Stimulated activated CD4-positive, alpha-beta T cell treated with anti-CD3 and anti-CD28 coated beads, Interleukin-4, amount 100 ng/mL, for 4 hours (primary cell): ENCODE data around the gene SCTR.

Source experiments
- DNase-seq, 2 experiments: peaks; one replicate each; pipeline ENCODE4 v3.0.0-alpha.2; 2020

Gene SCTR

DNA sequence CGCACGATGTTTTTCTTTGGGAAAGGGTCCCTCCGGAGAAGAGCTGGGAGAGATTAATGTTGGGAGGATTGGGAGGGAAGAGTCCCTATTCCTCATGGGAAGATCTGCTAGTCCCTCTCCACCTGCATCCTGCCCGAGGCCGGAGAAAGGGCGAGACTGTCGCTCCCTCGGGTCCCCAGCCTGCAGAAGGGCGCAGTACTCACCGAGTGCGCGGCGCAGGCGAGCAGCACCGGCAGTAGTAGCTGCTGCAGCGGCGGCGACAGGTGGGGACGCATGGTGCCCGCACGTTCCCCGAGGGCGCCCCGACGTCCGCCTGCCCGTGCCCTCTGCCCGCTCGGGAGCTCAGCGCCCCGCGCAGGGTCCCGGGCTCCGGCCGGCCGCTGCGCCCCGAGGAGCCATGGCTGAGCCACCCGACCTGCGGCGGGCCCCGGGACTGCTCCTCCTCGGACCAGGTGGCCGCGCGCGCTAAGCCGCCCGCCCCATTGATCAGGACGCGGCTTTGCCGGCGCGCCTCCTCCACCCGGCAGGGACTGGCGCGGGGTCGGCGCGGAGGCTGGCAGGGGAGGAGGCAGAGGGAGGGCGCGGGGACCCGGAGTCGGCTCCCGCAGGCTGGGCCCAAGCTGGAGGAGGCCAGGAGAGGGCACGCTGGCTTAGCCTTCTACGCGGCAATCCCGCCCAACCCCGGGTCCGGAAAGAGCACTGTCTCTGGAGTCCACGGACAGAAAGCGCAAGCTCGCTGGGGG lies at the start of gene SCTR:
Gene SCTR (minus strand): TSS at position 532 of the 743 bp plus-strand sequence. CDS start 257 bp downstream, at position 275.
- DNase-seq = no peak

DNA sequence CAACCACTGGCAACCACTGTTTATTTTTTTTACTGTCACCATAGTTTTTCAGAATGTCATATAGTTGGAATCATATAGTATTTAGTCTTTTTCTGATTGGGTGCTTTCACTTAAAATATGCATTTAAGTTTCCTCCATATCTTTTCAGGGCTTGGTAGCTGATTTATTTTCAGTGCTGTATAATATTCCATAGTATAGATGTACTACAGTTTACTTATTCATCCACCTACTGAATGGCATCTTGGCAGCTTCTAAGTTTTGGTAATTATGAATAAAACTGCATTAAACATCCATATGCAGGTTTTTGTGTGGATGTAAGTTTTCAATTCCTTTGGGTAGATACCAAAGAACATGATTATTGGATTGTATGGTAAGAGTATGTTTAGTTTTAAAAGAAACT lies 43.0 kb upstream of the SCTR start:
- no peak for DNase-seq

DNA sequence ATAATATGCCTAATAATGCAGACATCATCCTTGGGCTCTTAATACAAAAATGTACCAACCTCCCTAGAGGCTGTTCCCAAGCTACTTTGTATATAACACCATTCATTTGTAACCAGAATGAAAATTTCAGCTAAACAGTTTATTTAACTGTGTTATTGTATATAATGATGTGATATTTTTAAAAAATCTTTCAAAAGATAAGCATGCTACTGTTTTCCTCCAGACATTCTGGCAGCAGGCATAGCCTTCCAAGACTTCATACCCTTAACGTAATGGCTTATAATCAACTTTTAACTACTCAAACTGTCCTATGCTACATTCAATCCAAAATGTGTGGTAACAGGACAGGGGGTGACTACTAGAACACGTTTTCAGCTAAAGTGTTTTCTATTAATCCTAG lies 41.2 kb upstream of the SCTR start:
- DNase-seq = no peak

DNA sequence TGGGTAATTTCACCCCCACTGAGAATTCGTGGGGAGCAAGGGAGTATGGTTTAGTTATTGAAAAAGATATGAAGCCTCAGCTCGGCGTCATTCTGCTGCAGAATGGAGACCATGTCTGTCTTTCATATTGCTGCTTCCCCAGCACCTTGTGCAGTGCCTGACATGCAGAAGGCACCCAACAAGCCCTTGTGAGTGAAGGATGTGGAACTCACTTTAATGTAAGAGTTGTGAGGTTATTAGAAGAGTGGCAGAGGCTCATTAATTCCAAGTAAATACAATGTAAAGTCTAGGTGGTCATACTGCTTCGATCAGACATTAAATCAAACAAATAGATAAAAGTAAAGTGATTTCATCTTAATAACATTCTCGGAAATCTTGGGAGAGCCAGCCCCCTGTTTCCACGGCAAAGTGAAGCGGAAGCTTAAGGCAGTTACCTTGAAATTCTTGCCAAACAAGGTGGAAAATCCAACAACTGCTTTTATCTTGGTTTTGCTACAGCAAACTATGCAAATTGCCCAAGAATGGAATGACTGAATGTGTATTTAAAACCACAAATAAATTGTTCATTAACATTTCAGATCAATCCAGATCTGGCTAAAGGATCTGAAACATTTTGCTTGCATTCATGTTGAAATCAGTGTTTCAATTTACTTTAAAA lies 29.5 kb upstream of the SCTR start:
- no peak for DNase-seq

DNA sequence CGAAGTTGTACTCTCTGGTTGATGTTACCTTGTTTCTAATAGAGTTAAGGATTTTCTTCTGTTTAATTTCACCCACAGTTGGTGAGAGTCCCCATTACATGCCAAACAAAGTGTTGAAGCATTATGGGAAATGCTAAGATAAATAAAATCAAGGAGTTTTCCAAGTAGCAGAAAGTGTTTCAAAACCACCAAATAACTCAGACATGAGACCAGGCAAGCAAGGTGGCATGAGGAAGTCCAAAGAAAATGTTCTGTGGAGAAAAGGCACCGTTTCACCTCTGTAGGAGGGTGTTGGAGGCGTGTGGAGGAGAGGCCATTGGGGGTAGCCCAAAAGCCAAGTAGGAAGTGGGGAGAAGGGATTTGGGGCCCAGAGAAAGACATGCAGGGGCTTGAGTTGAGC lies 28.6 kb upstream of the SCTR start:
- DNase-seq = no peak

DNA sequence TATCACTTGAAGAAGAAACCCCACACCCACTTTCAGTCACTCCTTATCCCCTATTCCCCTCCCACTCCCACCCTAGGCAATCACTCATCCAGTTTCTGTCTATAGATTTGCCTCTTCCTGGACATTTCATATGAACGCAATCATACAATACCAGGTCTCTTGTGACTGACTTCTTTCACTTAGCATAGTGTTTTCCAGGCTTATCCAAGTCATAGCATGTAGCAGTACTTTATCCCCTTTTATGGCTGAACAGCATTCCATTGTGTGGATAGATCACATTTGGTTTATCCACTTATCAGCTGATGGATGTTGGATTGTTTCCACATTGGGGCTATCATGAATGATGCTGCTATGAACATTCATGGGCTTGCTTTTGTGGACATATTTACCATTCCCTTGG lies 26.6 kb upstream of the SCTR start:
- DNase-seq = no peak

DNA sequence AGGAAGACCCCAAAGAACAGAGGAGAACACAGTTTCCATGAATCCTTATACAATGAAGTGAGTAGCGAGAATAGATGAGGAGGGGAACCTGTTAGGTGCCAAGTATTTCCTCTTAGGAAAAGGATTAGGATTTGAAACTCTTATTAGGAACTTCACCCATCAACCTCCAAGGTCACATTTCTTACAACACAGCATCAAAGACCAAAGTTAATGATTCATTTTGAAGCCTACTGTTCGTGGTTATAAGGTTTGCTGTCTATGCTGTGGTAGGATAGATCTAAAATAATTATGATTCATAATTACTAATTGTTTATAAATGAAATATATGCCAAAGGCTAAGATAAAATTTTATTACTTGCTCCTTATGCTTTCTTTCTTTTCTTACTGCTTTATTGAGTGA lies 26.1 kb upstream of the SCTR start:
- no peak for DNase-seq

DNA sequence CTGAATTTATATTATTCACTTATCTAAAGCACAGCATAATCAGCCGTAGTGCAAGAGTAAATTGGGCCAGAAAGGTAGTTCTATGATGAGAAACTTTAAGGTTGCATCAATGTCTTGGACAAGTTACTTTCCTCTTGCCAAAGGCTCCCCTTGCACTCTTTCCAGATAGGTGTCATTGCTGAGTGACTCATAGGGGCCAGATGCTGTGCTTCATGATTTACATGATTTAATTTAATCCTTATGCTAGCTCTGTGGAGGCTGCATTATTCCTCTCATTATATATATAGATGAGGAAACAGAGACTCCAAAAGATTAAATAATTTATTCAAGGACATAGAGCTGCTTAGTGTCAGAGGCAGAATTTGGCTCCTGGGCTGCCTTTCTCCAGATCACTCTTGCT lies 25.0 kb upstream of the SCTR start:
- DNase-seq = no peak

DNA sequence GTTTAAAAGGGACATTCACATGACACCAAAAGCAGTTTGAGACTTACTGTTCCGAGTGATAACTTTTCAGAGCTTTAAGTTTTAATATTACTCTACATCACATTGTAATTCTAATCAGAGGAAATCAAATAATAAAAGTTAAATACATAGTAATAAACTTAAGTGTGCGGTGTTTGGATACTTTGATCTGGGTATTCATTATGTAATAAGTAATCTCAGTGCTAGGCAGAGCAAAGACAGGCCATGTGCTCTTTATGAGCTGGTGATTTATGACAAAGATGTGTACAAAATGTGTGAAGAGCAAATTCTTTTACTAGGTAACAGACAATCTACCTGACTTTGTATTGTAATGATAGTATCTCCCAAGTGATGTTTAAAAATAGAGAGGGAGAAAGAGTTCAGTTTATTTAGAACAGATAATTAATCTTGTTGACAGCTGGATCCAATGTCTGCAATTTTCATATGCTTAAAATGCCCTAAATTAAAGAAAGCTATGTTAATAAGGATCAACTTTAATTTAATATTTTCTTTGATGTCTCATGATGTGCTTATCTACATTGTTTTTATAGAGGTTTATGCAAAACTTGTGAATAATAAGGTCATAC lies 24.3 kb upstream of the SCTR start:
- no peak for DNase-seq

DNA sequence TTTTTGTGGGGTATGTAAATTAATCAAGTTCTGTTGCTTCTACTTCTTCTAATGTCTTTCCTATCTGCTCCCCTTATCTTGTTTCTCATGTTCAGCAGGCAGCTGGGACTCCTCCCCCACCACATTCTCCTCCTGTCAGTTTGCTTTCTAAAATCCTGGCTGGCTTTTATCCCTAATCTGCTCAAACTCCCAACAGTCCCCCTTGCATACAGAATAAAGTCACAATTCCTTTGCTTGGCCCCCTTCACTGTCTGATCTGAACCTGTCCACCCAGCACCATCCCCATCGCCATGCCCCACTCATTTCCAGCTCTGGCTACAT lies 22.1 kb upstream of the SCTR start:
- DNase-seq = no peak

DNA sequence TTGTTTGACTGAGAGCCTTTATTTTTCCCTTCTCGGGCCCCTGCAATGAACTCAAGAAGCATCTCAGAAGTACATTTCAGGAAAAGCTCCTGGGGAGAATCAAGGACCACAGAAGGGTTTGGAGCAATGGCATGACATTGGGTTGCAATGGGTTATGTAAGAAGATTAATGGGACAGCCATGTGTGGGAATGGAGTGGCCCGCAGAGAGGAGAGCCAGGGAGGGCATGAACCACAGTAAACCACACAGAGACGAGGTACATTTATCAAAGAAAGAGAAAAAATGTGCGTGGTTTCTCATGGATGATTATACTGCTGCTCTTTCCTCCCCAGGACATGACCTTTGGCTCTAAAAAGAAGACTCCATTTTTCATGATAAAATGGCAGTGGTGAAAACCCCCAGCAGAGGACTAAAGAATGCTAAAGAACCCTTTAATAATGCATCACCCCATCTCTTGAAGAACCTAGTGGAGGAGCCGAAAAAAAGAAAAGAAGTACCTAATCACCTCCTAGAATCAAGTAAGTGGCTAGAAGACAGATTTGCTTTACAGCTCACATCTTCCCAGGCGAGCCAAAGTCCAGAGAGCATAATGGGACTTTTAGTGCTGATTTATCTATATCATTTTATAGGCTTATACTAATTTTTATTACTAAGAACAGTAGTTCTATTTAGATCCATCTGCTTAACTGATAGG lies 21.6 kb upstream of the SCTR start:
- no peak for DNase-seq

DNA sequence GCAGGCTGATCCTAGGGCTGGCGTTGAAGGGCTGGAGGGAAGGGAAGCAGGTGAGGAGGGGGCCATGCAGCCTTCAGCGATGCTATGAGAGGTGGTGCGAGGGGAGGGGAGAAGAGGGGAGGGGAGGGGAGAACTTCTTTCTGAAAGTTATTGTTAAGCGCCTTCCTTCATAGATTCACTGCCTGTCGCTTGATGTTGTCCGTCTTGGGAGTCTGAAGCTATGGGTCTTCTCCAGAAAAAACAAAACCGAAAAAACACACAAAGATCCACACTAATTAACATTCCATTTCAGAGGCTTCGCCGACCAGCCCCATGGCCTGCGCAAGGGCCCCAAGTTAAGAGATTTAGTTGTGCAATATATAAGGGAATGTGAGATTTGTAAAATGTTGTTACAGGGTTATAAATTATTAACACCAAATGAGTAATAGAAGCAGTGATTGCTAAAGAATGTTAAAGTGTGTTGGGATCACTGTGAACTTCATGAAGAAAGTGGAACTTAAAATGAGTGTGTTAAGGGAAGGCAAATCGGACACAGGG lies 20.7 kb upstream of the SCTR start:
- DNase-seq = no peak

DNA sequence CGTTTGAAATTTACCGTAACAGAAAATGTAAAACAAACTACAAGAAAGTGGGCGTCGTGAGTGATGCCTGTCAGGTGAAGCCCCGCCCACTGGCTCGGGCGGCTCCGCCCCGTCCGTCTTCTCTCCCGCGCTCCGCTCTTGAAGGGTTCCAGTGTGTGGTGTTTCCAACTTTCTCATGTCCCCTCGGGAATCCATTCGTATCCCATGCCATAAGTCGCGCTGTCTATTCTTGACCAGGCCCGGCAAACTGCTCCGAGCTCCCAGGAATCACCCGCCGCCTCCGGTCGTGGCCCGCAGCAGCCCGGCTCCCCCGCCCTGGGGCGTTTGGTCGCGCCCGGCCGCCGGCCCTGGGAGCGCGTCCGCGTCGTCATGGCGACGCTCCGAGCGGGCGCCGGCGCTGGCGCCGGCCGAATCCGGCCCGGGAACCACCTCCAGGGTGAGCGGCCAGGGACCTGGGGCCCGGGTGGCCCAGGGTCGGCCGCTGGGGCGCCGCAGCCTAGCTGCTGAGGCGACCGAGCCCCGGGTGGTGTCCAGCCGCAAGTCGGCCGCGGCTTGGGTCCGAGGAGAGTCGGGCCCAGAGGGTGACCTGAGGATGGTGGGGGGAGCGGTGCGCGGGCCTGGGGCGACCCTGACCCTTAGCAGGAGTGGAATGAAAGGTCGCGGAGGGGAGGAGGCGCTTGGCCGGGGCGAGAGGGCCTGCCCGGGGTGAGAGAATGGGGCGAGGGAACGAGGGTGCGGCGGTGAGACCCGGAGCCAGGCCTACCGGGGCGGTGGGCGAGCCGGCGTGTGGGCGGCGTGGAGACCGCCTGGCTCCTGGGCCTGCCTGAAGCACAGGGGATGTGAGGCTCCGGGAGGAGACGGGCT lies 20.0 kb upstream of the SCTR start, which contains the start of gene CFAP221:
Gene CFAP221 (plus strand): TSS at position 375 of the 864 bp plus-strand sequence. CDS start 1,683 bp downstream, outside the sequence.
- DNase-seq = peak; percentile 22 to 38

DNA sequence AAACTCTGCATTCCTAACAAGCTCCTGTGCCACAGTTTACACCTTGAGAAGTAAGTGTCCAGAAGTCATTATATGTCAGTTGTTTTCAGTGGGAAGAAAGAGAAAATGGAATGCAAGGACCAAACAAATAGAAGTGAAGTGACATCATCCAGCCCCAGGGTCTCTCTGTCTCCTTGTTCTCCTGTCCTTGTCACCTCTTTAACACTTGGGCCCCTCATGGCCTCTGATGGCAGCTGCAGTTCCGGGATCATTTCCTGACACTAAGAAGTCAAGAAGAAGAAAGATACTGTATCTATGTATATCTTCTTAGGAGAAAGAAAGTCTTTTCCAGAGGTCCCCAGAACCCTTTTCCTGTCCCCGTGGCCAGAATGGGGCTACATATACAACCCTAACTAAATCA lies 17.2 kb upstream of the SCTR start:
- DNase-seq = no peak

DNA sequence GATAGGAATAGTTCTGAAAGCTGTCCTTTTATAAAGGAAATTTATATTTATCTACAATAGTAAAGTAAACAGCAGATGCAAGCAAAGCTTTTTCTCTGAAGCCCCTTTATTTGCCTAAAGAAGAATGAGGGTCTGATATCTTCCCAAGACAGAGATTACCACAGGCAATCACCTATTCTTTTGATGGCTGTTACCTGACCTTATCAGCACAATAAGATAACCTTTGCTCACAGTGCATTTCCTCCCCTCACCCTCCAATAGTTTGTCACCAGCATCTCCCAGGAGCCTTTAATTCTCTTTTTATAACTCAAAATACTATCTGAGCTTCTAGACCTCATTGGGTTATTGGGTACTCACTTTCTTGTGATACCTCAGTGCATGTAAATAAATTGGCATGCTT lies 13.5 kb upstream of the SCTR start:
- no peak for DNase-seq

DNA sequence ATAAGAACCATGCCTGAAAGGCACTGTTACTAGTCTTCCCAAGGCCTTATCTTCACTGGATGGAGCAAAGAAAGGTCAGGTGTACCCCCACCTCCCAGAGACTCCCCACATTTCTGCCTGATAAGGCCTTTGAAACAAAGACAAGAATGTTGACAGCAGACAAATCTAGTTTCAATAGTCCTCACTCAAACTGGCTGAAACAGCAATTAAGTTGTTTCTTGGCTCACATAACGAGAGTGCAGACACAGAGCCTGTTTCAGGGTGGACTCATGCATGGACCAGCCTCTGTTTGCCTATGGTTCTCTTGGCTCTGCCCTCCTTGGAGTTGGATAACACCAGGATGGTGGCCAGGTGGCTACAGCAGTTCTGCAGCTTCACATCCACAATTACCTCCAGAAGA lies 12.4 kb upstream of the SCTR start:
- DNase-seq = no peak

DNA sequence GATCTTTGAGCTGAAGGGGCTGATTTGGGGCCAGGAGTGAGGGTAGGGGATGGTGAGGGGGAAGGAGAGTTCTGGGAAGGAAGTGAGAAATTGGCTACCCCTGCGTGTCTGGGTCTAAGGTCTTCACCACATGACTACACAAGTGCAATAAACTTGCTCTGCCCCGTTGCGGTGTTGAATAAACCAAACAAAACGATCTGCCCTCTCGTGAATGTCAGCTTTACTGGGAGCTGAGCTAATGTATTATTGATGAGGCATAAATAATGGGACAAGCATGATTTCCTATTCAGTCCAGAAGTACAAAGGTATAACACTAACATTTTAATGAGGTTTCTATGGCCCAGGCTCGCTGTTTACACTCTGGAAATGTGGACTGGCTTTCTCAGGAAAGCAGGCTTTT lies 11.9 kb upstream of the SCTR start:
- no peak for DNase-seq

DNA sequence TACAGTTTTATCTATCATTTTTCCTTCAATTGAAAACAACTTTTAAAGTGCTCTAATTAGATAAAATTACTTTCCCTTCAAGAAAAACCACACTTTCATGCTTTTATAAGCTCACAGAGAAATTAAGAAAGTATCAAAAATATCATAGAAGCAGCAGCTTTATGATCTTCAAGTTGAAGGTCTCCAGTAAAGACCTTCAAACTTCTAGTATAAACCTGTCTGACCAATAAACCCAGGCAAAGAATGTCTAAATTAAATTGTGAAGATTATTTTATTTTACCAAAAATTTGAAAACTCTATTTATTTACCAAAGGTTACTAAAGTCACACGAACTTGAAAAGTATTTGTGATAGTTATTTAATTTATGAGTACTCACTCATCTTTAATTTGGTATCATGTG lies 9.3 kb upstream of the SCTR start:
- DNase-seq = no peak

DNA sequence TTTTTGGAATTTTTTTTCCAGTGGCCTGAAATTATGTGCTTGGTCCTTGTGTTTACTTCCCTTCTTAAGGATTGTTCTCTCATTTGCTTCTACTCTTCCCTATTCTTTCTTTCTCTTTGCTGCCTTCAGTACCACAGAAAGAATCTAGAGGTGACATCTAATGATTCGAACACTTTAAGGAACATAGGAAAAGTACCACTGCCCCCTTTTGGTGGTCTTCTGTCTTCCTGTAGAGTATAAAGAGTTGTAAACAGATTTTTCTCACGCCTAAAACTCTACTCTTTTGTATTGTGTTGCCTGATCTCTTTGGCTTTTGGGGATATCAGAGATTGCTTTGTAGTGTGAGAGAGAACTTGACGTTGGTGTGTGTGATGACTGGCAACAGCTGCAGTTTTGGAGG lies 7.0 kb upstream of the SCTR start:
- DNase-seq = no peak

DNA sequence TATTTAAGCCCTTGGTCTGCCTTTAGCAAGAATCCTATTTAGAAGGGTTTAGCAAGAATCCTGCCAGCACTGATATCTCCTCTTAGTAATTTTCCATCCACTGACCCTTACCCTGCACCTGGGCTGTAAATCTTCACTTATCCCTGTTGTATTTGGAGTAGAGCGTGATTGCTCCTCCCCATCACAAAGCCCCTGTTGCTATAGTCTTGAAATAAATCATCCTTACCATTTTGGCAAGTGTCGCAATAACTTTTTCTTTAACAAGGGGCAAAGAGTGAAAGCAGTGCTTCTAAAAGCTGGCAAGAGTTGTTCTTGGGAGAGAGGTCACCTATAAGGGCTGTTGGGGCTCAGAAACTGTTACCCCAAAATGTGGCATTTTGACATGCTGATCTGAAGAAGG lies 3.7 kb upstream of the SCTR start:
- no peak for DNase-seq

DNA sequence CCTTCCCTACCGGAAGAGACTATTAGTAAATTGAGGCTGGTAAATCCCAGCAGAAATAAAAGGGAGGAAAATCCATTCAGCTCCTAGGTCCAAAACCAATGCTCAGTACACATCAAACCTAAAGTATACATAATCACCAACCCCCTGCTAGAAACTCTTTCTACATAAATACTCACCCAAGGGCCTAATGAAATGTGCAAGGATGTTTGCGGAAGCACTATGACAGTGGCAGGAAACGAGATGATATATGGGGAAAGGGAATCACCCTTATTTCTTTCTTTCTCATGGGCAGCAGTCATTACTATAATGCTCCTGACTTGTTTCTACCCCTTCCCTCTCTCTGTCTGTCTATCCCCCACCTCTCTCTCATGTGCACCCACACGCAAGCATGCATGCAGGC lies 1.3 kb upstream of the SCTR start:
- DNase-seq = no peak

DNA sequence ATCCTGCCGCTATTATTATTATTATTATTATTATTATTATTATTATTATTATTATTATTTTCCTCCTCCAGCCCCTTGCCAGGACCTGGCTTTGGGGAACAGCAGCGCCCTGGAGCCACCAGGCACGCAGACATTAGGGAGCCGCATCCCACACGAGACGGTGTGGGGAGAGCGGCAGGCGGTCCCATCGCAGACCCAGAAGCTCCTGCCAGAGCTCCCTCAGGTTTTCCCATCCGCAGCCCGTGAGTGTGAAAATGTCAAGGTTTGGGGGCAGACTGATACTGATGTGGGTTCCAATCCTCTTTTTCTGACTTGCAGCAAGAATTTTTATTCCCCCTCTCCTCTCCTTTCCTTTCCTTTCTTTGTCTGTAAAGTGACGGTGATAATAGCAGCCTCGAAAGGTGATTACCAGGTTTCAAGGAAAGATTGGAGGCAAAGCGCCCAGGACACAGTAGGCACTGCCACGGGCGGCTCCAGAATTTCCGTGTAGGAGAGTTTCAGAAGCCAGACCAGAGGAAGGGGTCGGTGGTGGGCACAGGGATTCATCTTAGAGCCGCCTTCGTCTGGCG lies 816 bp downstream of the SCTR start:
- no peak for DNase-seq
